ENCODE measurements around the gene OR52J3. TPM values are rescaled to one million over a fixed set of nuclear protein-coding genes. Genes with fewer than 3 reads are reported as not detected.

The OR52J3 gene
- total and polyA plus RNA-seq, 10 of the 15 experiments (the other 5 are each of a cell fraction or from before 2014, with no cell fraction given): not detected

GRCh38 chr11:5038341-5038740 lies 8.0 kb upstream of the OR52J3 start:
- Histone ChIP-seq H3K9ac (ENCODE audit: control insufficient read depth, insufficient read depth, low read length) (no peak overlapping the region), H3K27me3 (replicated peaks in 1 of 2; ENCODE audit: control insufficient read depth in 2 of 2, insufficient read depth in 2 of 2, low read length in 1 of 2) (no peaks in the 10 kb centered on the region), H3K4me3 (no peak overlapping the region), H3K9me3 (replicated peaks; ENCODE audit: control insufficient read depth, insufficient read depth, low read length) (no peaks in the 10 kb centered on the region), H3K4me2 (ENCODE audit: control insufficient read depth, insufficient read depth) (no peak overlapping the region), H3K36me3 (ENCODE audit: control insufficient read depth in 2 of 2, insufficient read depth in 2 of 2, low read length in 1 of 2) (no peaks in the 10 kb centered on the region), H3K27ac (ENCODE audit: control insufficient read depth, insufficient read depth) (no peak overlapping the region), H4K20me1 (ENCODE audit: control insufficient read depth, insufficient read depth) (no peaks in the 10 kb centered on the region), H3K4me1 (ENCODE audit: control insufficient read depth, insufficient read depth, low read length) (no peaks in the 10 kb centered on the region), H3K79me2 (ENCODE audit: control insufficient read depth, insufficient read depth, low read length) (no peaks in the 10 kb centered on the region), H2AFZ (ENCODE audit: control insufficient read depth, low read depth, low read length) (no peak overlapping the region)
- no peak for DNase-seq (ENCODE audit: low read depth, low spot score)
- intact Hi-C loops (cut with micrococcal nuclease; ENCODE audit: unreplicated experiment): no loop called here
- POLR2A ChIA-PET: no interaction called here
- in situ Hi-C loops (cut with MboI): no loop called here
- SMC1A ChIA-PET (ENCODE audit: uncharacterized antibody, unreplicated experiment): no interaction called here
- no peak for FAIRE-seq
- RAD21 ChIA-PET (ENCODE audit: unreplicated experiment): no interaction called here
- WGBS (ENCODE audit: insufficient coverage, insufficient replicate concordance, low lambda C conversion rate, missing lambda C conversion rate): 91% methylated on average over 1 of the region's 1 CpG
- BruUV-seq (replicated peaks): no TSS peak
- no peak for TF ChIP-seq KDM1A (IDR thresholded peaks at IDR 0.05; ENCODE audit: borderline replicate concordance)
- TF ChIP-seq REST (IDR thresholded peaks at IDR 0.05; ENCODE audit: low read depth, low read length): no peak
- no peak for TF ChIP-seq RCOR1 (conservative IDR thresholded peaks at IDR 0.05; ENCODE audit: low read depth, low read length)
- TF ChIP-seq SIN3A (IDR thresholded peaks at IDR 0.05; ENCODE audit: low read depth, low read length): no peak
- no peak for TF ChIP-seq YBX1 (IDR thresholded peaks at IDR 0.05)
- no peak for TF ChIP-seq ZNF207 (IDR thresholded peaks at IDR 0.05; ENCODE audit: borderline replicate concordance)
- TF ChIP-seq RAD21 (IDR thresholded peaks at IDR 0.05; ENCODE audit: insufficient read depth, low read depth, low read length): no peak
- TF ChIP-seq POLR2AphosphoS5 (IDR thresholded peaks at IDR 0.05; ENCODE audit: low read length): no peak
- no peak for TF ChIP-seq USF1 (IDR thresholded peaks at IDR 0.05; ENCODE audit: borderline replicate concordance, extremely low read length, insufficient read depth, low read depth, low read length)
- no peak for TF ChIP-seq NFIC (IDR thresholded peaks at IDR 0.05; ENCODE audit: low read depth, low read length)
- no peak for TF ChIP-seq RUNX3 (IDR thresholded peaks at IDR 0.05; ENCODE audit: low read length)
- TF ChIP-seq ELK1 (IDR thresholded peaks at IDR 0.05; ENCODE audit: low read depth, low read length): no peak
- no peak for TF ChIP-seq EED (IDR thresholded peaks at IDR 0.05; ENCODE audit: low read depth)
- no peak for TF ChIP-seq HDAC6 (IDR thresholded peaks at IDR 0.05; ENCODE audit: unreplicated experiment)
- no peak for TF ChIP-seq ATF2 (IDR thresholded peaks at IDR 0.05; ENCODE audit: low read length)
- ATAC-seq: no peak
- CTCF ChIA-PET: no interaction called here
